Kidney tubule cell (primary cell): ENCODE results near the gene RALBP1.

Experiments
- DNase-seq: peaks from one replicate; pipeline ENCODE4 v3.0.0-alpha.2; 2018; ENCODE audit warnings: low spot score

The RALBP1 gene

GRCh38 chr18:9507565-9508088 lies 32.3 kb downstream of the RALBP1 start:
- no peak for DNase-seq

DNA sequence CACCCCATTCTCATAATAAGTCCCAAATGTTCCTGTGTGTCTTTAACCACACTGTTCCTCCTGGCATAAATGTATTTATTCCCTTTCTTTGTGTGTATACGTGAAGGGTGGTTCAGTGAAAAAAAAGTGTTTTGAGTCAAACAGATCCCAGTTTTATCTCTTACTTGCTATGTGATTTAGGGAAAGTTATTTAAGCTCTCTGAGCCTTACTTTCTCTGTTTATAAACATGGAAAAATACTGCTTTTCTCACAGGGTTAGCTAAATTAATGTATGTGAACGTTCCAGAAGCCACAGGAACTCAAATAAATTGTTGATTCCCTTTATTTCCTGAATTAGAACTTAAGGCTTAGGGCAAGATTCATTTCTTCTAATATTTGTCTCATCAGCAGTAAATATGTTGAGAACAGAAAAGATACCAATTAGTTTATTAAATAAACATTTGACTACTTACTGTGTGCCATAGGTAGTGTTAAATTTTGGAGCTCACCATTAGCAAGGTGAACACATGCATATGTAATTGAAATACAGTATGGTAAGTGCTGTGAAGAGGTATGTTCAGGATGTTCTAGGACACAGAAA lies 33.2 kb downstream of the RALBP1 start:
- DNase-seq = no peak

- DNase-seq = peak; percentile 39
These were observed 38.7 kb downstream of the RALBP1 start for GRCh38 chr18:9513971-9514512.

- DNase-seq = peak; percentile 61
These were observed 41.2 kb downstream of the RALBP1 start for GRCh38 chr18:9516437-9517064.

DNA sequence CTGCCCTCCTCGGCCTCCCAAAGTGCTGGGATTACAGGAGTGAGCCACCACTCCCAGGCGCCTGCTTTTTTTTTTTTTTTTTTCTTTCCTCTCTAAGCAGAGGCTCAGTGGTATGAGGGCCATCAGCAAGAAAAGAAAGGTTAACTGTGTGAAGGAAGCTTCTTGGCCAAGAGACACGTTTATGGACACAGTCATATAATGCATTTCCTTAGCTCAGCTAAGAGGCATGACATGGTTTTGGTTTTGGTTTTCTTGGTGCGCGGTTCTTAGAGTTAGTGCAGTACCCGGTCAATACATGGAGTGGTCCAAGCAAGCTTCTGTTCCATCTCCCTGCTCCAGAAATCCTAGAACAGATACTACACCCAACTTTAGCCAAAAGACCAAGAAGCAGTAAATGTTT lies 42.6 kb downstream of the RALBP1 start:
- DNase-seq = no peak

DNA sequence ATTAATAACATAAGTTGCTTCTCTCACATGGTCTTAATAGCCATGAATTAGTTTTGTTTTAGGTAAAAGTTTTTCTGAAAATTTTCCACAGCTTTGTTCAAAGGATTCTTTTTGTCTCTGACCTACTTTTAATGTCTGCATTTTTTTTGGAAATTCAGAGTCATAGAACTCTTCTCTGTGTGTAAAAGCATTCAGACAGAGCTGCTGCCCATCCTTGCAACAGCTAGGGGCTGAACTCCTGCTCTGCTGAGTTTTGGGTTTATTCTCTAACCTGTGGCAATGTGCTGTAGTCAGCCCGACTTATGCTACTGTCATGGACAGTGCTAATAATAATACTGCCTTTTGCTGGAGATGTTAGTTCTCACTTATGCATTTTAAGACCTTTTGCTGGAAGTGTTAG lies 44.1 kb downstream of the RALBP1 start:
- no peak for DNase-seq

DNA sequence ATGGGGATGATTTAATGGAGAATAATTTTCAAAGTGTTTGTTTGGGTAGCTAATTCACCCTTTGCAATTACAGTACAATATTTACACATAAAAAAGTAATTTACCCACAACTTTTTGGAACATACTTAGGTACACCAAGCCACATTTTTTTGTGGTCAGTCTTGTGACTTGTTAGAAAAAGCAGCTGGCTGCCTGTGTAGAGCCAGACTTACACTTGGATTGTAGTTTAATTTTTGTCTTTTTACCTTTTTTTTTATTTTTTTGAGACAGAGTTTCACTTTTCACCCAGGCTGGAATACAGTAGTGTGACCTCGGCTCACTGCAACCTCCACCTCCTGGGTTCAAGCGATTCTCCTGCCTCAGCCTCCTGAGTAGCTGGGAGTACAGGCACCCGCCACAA lies 45.4 kb downstream of the RALBP1 start:
- DNase-seq = no peak

- DNase-seq = no peak
These were observed 46.5 kb downstream of the RALBP1 start for GRCh38 chr18:9521770-9522169.

- DNase-seq = no peak
These were observed 47.6 kb downstream of the RALBP1 start for GRCh38 chr18:9522952-9523351.

DNA sequence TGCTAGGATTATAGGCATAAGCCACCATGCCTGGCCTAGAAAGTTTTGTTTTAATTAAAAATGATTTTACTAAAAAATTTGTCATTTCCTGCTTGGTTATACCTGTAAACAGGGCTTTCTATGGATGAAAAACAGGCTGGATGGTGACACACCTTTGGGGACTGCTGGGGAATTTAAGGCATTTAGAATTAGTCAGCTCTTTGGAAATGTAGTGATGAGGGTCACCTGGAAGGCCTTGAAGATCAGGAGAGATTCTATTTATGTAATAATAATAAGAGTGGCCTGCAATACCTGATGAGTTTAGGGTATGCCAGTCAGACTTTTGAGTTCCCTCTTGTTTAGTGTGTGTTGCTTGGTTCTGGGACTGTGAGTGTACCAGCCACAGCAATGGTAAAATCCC lies 51.1 kb downstream of the RALBP1 start:
- DNase-seq = peak; percentile 82

- DNase-seq = no peak
These were observed 55.1 kb downstream of the RALBP1 start for GRCh38 chr18:9530226-9531009.

GRCh38 chr18:9531791-9532410 lies 56.6 kb downstream of the RALBP1 start:
- DNase-seq = peak; percentile 68

DNA sequence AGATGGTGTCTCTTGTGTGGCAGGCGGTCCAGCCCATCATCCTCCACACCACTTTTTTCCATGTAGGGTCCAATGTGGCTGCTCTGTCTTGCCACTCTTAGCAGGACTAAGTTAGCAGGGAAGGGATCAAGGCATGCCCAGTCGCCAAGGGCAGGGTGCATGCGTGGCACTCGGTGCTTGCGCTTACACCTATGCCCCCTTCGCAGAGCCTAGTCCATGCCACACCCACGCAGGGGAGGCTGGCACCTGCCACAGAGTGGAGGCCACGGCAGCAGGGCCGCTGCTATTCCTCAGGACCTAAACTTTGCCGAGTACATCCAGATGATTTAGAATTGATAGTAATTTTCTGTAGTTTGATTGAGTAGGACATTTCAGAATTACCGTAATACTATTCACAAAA lies 59.5 kb downstream of the RALBP1 start:
- DNase-seq = no peak

DNA sequence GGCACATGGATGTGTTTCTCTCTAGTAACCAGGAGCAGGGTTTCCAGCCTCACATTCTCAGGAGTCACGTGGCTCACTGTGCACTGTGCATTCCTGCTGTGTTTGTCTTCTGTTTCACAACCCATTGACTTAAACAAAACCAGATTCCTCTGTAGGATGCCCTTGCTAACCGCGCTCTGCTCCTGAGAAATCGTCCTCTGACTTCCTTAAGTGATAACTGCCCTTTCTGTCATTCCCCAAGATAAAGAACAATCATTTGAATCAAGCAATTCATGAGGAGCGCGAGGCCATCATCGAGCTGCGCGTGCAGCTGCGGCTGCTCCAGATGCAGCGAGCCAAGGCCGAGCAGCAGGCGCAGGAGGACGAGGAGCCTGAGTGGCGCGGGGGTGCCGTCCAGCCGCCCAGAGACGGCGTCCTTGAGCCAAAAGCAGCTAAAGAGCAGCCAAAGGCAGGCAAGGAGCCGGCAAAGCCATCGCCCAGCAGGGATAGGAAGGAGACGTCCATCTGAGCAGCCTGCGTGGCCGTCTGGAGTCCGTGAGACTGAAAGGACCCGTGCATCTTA lies 60.2 kb downstream of the RALBP1 start:
- peak; percentile 17 for DNase-seq

DNA sequence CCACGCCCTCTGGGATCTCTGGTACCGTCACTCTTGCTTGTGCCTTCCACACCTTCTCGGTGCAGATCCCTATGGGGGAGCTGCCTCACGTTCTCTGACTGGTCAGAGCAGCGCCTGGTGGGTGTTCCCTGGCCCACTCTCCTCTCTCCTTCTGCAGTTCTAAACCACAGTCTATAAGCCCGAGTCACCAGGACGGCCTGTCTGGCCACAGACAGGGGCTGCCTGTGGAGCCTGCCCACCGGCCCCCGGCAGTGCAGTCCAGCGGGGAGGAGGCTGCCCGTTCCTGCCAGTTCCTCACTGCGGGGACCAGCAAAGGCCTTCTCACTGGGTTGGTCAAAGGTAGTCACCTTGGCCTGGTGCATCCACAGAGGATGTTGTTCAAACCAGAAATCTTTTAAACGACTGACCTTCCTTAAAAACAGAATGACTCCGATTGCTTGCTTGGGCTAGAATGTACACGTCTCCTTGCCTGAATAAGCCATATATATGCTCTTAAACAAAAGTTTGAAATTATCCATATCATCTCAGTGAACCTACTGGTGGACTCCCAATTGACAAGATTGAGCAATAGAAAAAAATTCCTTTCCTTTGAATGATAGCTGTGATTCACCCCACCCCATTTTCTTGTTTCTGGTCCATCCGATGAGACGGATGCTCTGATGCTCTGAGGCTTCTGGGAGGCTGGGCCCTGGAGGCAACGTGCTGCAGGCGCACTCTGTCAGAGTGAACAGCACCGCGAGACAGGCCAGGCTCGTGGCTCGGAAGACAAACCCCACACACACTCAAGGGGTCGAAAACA lies 61.2 kb downstream of the RALBP1 start:
- no peak for DNase-seq

- DNase-seq = no peak
These were observed 62.4 kb downstream of the RALBP1 start for GRCh38 chr18:9537677-9538076.

GRCh38 chr18:9539283-9539682 lies 64.0 kb downstream of the RALBP1 start:
- DNase-seq = peak; percentile 45

- DNase-seq = no peak
These were observed 64.6 kb downstream of the RALBP1 start for GRCh38 chr18:9539938-9540337.

DNA sequence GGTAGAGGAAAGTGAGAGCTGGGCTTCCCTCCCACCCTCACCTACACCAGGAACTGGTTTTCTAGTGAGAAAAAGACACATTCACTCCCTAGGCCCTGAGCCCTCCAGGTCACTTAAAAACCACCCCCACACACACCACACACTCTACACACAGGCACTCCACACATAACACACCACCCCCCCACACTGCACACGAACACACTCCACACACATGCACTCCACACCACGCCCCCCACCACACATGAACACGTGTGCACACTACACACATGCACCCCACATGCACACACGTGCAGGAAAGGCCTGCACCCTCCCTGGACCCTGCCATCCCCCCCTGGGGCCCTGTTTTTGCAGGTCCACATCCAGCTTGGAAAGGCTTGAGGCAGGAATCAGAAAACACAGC lies 67.6 kb downstream of the RALBP1 start:
- no peak for DNase-seq

GRCh38 chr18:9545029-9545428 lies 69.7 kb downstream of the RALBP1 start:
- DNase-seq = no peak

- DNase-seq = no peak
These were observed 71.2 kb downstream of the RALBP1 start for GRCh38 chr18:9546468-9546867.
